Endodermal cell (in vitro differentiated cells): Measurements from ENCODE around the gene GGNBP2. TPM values are rescaled to one million over a fixed set of nuclear protein-coding genes. Genes with fewer than 3 reads are reported as not detected.

Experiments used
- DNase-seq: peaks from one replicate; pipeline ENCODE4 v3.0.0-alpha.2; 2017
- H3K27ac ChIP-seq: 2 replicates; pipeline ENCODE4 v1.5.1; 2013; ENCODE audit warnings: mild to moderate bottlenecking, low read depth, low read length, moderate library complexity
- H3K27me3 ChIP-seq: 2 replicates; pipeline ENCODE4 v1.6.1; 2013; ENCODE audit warnings: mild to moderate bottlenecking, low read length, moderate library complexity; ENCODE audit not compliant: insufficient read depth, control insufficient read depth, poor library complexity, severe bottlenecking
- H3K36me3 ChIP-seq: 2 replicates; pipeline ENCODE4 v1.7.0; 2013; ENCODE audit warnings: mild to moderate bottlenecking, low read length, moderate library complexity; ENCODE audit not compliant: control insufficient read depth, insufficient read depth
- H3K4me1 ChIP-seq: one replicate; pipeline ENCODE4 v1.7.0; 2013; ENCODE audit warnings: low read length; ENCODE audit not compliant: control insufficient read depth, insufficient read depth
- H3K4me3 ChIP-seq: 2 replicates; pipeline ENCODE4 v1.5.1; 2013; ENCODE audit warnings: mild to moderate bottlenecking, low read length, moderate library complexity
- H3K9ac ChIP-seq: 2 replicates; pipeline ENCODE4 v1.6.1; 2013; ENCODE audit warnings: mild to moderate bottlenecking, low read length, moderate library complexity; ENCODE audit not compliant: poor library complexity, severe bottlenecking; ENCODE audit errors: extremely low read depth
- H3K9me3 ChIP-seq: 2 replicates; pipeline ENCODE4 v1.6.1; 2013; ENCODE audit warnings: mild to moderate bottlenecking, low read length, moderate library complexity; ENCODE audit not compliant: control insufficient read depth
- H3K27ac Mint-ChIP-seq: 2 replicates; pipeline ENCODE4 v1.8.0; 2020; ENCODE audit warnings: mixed read lengths
- H3K27me3 Mint-ChIP-seq: 2 replicates; pipeline ENCODE4 v1.8.0; 2021; ENCODE audit warnings: mild to moderate bottlenecking, mixed read lengths; ENCODE audit not compliant: insufficient read depth
- H3K36me3 Mint-ChIP-seq: 2 replicates; pipeline ENCODE4 v1.8.0; 2020; ENCODE audit warnings: low read depth, mixed read lengths
- H3K4me1 Mint-ChIP-seq: 2 replicates; pipeline ENCODE4 v1.8.0; 2020; ENCODE audit warnings: mixed read lengths
- H3K4me3 Mint-ChIP-seq: 2 replicates; pipeline ENCODE4 v1.8.0; 2020; ENCODE audit warnings: mild to moderate bottlenecking, moderate library complexity, mixed read lengths
- H3K9me3 Mint-ChIP-seq: 2 replicates; pipeline ENCODE4 v1.8.0; 2020; ENCODE audit warnings: mild to moderate bottlenecking, mixed read lengths
- WGBS, 2 experiments: methylation state at CpG; one replicate each; pipeline versions ENCODE4 v1.1.5 to v1.1.7; 2013; ENCODE audit warnings: missing lambda C conversion rate in 2 of 2, mixed read lengths in 1 of 2; ENCODE audit not compliant: insufficient coverage in 1 of 2, insufficient read length in 1 of 2; 5-methylcytosine and 5-hydroxymethylcytosine counted together
- total RNA-seq, 2 donors: library from RNA; stranded (reverse); fragmentation: NEBNext Ultra II Directional in 1 of 2; extraction: Animal tissue kit (Norgen Biotek cat#: 25700) in 1 of 2; gene quantifications; 2 replicates in 1 of 2; 3 replicates in 1 of 2; pipeline ENCODE4 v1.2.1, GENCODE V29; 2021
- TF ChIP-seq, protein P1 (sequence below): fragments of 200-600 bp; sonication (generic); conservative IDR thresholded peaks from 2 replicates; pipeline ENCODE4 v1.5.0; 2021; ENCODE audit warnings: antibody characterized with exemption, mild to moderate bottlenecking

The GGNBP2 gene
- total RNA-seq, 2 donors from 2014 or later: 56.8 to 61.6 TPM

GRCh38 chr17:36608794-36609497 lies 64.2 kb downstream of the GGNBP2 start:
- WGBS, 2 experiments: 74% methylated on average over 21 to 24 of the region's 24 CpGs
- peak; percentile 90 for DNase-seq

DNA sequence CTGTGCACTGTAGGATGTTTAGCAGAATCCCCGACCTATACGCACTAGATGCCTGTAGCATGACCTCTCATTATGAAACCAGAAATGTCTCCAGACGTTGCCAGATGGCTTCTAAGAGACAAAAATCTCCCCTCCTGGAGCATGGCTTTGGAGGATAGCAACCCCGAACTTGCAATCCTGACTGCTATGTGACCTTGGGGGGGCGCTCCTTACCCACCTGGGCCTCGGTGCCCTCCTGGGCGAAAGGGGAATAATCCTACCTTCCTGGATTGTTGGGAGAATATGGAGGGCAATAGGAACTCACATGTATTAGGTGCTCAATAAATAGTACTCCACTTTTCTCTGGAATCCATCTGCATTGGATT lies 64.8 kb downstream of the GGNBP2 start:
- Histone ChIP-seq H3K4me3 (no peak overlapping the region), H3K9me3 (peaks cover 5% of the 10 kb centered on the region), H3K4me1 (peaks cover 10% of the 10 kb centered on the region), H3K27me3 (no peaks in the 10 kb centered on the region), H3K36me3 (no peaks in the 10 kb centered on the region), H3K27ac (no peak overlapping the region), H3K9ac (no peak overlapping the region)
- no peak overlapping the region for H3K27ac Mint-ChIP-seq
- peaks cover 30% of the 10 kb centered on the region for H3K36me3 Mint-ChIP-seq
- peaks cover 11% of the 10 kb centered on the region for H3K27me3 Mint-ChIP-seq
- H3K9me3 Mint-ChIP-seq: no peaks in the 10 kb centered on the region
- peaks cover 39% of the 10 kb centered on the region for H3K4me1 Mint-ChIP-seq
- TF ChIP-seq, protein P1, sequence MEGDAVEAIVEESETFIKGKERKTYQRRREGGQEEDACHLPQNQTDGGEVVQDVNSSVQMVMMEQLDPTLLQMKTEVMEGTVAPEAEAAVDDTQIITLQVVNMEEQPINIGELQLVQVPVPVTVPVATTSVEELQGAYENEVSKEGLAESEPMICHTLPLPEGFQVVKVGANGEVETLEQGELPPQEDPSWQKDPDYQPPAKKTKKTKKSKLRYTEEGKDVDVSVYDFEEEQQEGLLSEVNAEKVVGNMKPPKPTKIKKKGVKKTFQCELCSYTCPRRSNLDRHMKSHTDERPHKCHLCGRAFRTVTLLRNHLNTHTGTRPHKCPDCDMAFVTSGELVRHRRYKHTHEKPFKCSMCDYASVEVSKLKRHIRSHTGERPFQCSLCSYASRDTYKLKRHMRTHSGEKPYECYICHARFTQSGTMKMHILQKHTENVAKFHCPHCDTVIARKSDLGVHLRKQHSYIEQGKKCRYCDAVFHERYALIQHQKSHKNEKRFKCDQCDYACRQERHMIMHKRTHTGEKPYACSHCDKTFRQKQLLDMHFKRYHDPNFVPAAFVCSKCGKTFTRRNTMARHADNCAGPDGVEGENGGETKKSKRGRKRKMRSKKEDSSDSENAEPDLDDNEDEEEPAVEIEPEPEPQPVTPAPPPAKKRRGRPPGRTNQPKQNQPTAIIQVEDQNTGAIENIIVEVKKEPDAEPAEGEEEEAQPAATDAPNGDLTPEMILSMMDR: peak; percentile 43
- peak; percentile 77 for DNase-seq
- no peak overlapping the region for H3K4me3 Mint-ChIP-seq
- 81 to 90% methylated on average over 4 to 7 of the region's 7 CpGs for WGBS, 2 experiments

More at GRCh38 chr17:36608794-36609497, 64.2 kb downstream of the GGNBP2 start:
- H3K27ac Mint-ChIP-seq: no peak overlapping the region
- Histone ChIP-seq H3K27ac (no peak overlapping the region), H3K27me3 (no peaks in the 10 kb centered on the region), H3K4me3 (no peak overlapping the region), H3K9me3 (peaks cover 5% of the 10 kb centered on the region), H3K9ac (no peak overlapping the region), H3K4me1 (peaks cover 9% of the 10 kb centered on the region), H3K36me3 (no peaks in the 10 kb centered on the region)
- H3K4me1 Mint-ChIP-seq: peaks cover 40% of the 10 kb centered on the region
- H3K4me3 Mint-ChIP-seq: no peak overlapping the region
- H3K9me3 Mint-ChIP-seq: no peaks in the 10 kb centered on the region
- peaks cover 11% of the 10 kb centered on the region for H3K27me3 Mint-ChIP-seq
- TF ChIP-seq, protein P1: peak; percentile 73
- peaks cover 30% of the 10 kb centered on the region for H3K36me3 Mint-ChIP-seq

- WGBS, 2 experiments: 79 to 88% methylated on average over 5 to 6 of the region's 6 CpGs
- peaks cover 27% of the 10 kb centered on the region for H3K36me3 Mint-ChIP-seq
- no peaks in the 10 kb centered on the region for H3K9me3 Mint-ChIP-seq
- no peak for DNase-seq
- H3K4me3 Mint-ChIP-seq: no peak overlapping the region
- Histone ChIP-seq H3K9me3 (peaks cover 5% of the 10 kb centered on the region), H3K9ac (no peak overlapping the region), H3K36me3 (no peaks in the 10 kb centered on the region), H3K4me3 (no peak overlapping the region), H3K27ac (no peak overlapping the region), H3K4me1 (peaks cover 17% of the 10 kb centered on the region), H3K27me3 (no peaks in the 10 kb centered on the region)
- H3K27ac Mint-ChIP-seq: no peak overlapping the region
- H3K27me3 Mint-ChIP-seq: peaks cover 11% of the 10 kb centered on the region
- TF ChIP-seq, protein P1: no peak
- H3K4me1 Mint-ChIP-seq: peaks cover 47% of the 10 kb centered on the region
Observed at GRCh38 chr17:36610474-36610873, 65.8 kb downstream of the GGNBP2 start.
